Measurements from ENCODE around the gene SSH2.

The SSH2 gene

DNA sequence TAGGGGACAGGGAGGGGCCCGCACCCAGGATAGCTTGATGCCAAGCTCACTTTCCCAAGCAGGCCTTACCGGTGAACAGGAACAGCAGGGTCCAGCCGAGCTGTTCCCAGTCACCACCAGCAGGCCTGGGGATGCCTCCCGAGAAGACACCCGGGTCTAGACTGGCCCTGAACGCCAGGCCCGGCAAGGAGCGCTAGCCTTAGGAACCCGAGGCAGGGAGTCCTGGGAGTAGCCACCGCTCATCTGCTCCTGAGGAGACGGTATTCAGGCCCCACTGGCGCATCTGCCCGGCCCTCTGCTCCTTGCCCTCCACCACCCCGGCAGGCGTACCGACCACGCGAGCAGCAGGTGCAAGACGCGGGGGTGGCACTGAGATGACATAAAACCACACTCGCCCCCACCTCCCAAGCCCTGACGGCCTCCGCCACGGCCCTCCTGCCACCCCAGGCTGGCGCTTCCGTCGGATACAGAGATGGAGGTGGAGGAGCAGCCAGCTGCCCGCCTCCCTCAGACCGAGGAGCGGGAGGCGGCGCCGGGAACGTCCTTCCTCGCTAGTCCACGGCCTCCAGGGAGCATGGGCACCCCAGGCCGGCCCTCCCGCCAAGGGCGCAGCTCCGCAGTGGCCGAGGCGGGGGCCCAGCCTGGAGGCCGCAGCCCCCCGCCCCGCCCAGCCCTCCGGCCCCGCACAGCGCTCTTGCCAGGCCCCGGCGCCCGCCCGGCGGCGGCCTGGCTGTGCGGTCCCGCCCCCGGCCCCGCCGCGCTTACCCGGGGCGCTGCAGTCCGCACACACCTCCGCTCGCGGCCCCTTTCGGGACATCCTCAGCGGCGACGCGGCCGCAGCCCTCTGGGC, 341.2 kb downstream of the SSH2 start:
- DNase-seq (ENCODE audit: low read depth) = no peak

GRCh38 chr17:29588017-29588561, 341.9 kb downstream of the SSH2 start:
- no peak for DNase-seq (ENCODE audit: low read depth)

DNA sequence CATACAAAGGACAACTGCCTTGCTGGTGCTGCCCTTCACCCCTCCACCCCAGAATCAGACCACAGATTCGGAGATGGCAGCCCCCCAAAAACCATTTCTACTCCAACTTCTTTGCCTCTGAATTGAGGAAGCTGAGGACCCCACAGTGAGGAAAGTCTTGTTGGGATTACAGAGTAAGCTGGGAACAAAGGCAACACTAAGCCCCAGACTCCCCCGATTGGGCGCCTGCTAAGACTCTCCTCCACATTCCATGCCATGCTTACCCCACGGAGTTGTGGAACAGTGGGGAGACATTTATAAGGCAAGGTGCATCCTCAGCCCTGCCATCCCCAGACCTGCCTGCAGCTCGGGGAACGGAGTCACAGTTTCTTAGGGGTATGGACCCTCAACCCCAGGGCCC, 342.4 kb downstream of the SSH2 start:
- DNase-seq (ENCODE audit: low read depth) = no peak

- DNase-seq (ENCODE audit: low read depth) = no peak
These were observed 343.2 kb downstream of the SSH2 start for GRCh38 chr17:29586676-29587469.

DNA sequence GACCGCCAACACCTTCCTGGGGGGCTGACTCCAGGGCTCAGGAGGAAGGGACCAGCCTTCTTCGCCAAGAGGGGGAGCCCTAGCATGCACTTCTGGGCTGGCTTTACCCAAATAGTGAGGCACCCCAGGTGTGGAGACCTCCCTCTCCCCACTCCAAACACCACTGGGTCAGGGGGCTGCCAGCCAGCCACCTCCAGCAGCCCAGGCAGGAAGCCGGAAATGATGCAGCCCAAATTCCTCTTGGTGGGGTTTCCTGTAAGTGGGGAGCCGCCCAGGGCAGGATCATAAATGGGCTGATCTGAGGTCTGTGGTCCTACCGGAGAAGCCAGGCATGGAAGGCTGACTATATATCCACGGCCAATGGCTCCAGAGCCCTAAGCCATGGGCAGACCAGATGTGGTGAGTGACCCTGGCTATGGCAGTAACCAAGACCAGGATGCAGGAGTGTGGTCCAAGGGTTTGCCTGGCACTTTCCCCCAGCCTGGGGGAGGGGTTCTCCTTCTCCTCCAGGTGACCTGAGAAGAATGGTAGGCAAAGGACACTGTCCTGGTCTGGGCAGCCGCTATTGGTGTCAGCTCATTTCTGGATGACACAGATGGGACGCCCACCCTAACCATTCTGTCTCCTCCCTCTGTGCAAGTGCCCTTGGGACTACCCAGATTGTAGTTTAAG, 344.8 kb downstream of the SSH2 start:
- DNase-seq (ENCODE audit: low read depth) = no peak

DNA sequence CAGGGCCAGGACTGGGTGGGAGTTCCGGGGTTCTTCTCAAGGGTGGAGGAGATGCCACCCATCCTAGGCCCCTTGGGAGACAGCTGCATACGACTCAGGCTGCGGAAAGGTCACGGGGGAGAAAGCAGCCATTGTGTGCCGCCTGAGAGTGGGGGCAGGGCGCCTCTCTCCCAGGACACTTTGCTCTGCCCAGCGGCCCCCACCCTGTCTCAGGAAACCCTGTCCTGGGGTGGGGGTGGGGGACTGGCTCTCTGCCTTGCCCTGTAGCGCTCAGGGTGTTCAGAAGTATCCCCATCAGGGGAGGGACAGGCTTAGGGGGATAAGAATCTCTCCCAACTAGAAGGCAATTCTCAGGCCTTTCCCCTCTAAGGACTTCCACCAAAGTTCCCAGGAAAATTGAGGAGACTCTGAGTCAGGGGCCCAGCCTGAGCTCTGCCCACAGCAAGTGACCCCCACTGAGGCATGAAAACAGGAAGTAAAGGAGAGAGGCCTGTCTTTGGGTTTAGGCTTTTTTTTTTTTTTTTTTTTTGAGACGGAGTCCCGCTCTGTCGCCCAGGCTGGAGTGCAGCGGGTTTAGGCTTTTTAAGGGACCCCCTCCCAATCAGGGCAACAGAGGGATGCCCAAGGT, 345.5 kb downstream of the SSH2 start:
- no peak for DNase-seq (ENCODE audit: low read depth)

GRCh38 chr17:29583324-29584248, 346.4 kb downstream of the SSH2 start:
- no peak for DNase-seq (ENCODE audit: low read depth)

GRCh38 chr17:29582772-29583171, 347.3 kb downstream of the SSH2 start:
- no peak for DNase-seq (ENCODE audit: low read depth)

- DNase-seq (ENCODE audit: low read depth) = no peak
These were observed 347.7 kb downstream of the SSH2 start for GRCh38 chr17:29582254-29582765.

- DNase-seq (ENCODE audit: low read depth) = no peak
These were observed 348.3 kb downstream of the SSH2 start for GRCh38 chr17:29581583-29582253.

DNA sequence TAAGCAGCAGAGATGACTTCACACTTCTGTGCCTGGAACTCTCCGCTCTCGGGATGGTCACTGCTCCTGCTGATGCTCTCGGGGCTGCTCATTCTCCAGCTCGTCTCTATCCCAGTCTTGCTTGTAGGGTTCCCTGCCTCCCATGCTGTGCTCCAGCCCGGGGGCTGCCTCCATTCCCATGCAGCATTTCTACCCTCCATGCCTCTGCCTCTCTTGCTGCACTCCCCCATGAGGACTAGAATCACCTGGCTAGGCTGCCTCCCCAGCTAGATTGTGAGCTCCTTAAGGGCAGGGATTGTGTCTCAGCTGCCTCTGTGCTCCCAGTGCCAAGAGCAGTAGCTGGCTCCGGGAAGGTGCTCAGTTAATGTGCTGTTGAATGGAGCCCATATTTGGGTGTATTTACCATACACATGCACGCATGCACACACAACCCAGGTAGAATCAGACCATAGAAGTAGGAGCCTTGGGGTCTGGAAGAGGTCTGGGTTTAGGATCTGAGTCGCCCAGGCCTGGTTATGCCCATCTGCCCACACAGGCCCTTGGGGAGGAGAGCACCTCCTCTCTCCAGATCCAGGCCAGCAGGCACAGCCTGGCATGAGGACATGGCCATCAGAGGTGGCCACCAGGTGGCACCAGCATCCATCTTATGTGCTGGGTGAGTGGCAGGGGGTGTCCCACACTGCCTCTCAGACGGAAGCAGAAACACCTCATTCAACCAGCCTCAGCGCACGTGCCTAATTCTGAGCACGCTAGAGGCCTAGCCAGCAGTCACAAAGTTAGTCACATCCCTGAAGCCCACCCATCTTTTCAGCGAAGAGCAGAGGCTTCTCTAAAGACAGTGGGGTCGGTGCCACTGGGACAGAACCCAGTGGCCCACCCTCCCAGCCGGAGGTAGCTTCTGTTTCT, 349.9 kb downstream of the SSH2 start:
- peak; percentile 69 for DNase-seq (ENCODE audit: low read depth)

DNA sequence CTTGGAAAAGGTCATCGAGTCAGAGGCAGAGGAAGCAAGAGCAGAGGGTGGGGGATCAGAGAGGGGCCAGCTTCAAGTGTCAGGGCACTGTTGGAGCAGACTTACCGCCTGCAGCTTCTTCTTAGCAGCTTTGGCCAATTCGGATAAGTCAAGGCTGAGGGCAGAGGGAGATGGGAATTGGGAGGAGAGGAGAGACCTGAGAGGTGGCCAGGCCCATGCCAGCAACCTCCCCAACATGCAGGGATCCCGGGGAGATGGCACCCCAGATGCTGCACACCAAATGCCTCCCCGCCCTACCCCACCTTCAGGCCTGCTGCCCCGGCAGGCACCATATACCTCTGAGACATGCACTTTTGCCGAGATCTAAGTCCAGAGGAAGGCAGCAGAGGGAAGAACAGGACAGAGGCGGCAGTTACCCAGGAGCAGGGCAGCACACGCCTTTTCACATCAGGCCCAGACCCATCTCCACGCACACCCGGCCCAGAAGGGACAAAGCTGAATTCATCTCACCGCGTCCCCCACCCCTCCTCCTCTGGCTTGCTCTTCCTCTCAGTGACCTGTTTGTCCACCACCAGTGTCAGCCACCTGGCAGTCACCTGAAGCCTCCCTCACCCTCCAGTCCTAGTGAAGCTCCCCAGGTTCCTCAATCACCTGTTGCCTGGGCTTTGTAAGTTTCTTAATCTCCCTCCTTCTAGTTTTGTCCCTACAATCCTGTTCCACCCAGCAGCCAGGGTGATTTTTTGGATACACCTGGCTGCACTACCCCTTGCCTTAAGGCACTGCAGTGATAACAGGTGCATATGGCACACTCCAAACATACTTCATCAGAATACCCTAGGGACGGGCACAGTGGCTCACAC, 351.2 kb downstream of the SSH2 start:
- no peak for DNase-seq (ENCODE audit: low read depth)

DNA sequence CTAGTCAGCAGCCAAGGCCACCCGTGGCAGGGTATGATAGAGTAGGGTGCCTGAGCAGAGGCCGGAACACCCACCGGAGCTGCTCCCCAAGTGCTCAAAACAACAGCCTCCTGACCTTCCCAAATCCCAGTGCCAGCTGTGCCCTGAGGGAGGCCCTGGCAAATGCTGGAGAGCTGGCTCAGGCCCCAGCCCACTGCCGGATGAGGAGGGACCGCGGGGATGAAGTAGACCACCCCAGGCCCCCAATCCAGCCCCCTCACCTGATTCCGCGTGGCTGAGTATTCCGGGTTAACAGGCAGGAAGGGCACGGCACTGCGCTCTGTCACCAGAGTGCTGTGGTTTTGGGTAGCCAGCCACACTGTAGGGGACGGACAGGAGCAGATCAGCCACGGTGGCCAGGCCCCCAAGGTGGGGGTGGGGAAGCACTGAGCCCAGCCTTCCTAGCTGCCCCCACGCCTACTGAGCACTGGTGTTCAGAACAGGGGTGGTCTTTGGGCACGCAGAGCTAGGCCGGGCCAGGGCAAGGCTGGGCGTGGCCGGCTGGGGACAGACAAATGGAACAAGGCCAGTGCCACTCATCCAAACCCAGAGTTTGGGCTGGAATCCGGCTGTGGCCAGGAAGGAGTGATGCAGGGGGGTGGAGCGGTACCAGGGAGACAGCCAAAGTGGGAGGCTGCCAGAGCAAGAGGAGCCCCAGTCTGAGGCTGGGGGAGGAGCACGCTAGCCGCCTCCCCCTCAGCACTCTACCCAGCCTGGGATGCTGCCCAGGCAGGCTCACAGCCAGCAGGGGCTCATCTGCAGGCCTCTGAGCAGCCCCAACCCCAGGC, 352.4 kb downstream of the SSH2 start:
- DNase-seq (ENCODE audit: low read depth) = peak; percentile 77

- DNase-seq (ENCODE audit: low read depth) = no peak
These were observed 353.0 kb downstream of the SSH2 start for GRCh38 chr17:29577001-29577370.

DNA sequence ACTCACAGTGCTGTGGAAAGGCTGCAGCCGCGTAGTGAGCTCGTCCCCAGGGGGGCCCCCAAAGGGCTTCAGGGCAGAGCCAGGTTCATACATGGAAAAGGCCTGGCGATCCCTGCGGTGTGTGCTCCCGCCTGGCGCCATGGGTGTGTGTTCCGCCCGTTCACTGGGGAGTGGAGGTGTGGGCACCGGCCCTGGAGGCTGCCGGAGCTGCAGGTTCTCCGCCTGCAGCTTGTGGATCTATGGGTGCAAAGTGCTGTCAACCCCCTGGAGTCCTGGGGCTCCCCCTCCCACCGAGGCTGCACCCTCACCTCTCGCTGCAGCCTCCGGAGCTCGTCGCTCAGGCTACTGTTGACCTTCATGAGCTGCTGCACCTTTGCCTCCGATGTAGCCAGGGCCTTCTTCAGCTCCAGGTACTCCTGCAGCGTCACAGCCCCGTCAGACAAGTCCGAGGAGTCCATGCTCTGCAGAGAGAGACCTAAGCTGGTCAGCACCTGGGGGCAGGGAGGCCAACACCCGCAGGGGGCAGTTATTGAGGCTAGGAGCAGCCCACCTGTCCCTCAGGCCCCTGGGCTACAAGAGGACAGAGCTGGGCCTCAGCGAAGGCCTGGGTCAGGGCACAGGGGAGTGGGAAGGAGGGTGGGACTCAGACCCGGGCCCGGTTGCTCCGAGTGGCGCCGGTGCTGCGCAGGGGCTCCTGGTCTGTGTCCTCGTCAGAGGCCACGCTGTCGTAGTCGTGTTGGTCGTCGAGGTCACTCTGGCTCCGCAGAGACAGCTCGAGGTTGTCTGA, 353.6 kb downstream of the SSH2 start:
- DNase-seq (ENCODE audit: low read depth) = no peak

All from fibroblast of gingiva (primary cell).